Right renal cortex interstitium (tissue), 3 donors: ENCODE data around the gene TMEM203. TPM values are rescaled to one million over a fixed set of nuclear protein-coding genes. Genes with fewer than 3 reads are reported as not detected.

Source experiments
- DNase-seq, 3 donors: peaks; one replicate each; pipeline ENCODE4 v3.0.0-alpha.2; 2013; ENCODE audit warnings: low read depth in 3 of 3, low spot score in 2 of 3
- polyA plus RNA-seq, 3 donors: library from polyadenylated mRNA; unstranded; fragments of 120-200 nt; gene quantifications; one replicate each; pipeline ENCODE4 v1.2.1, GENCODE V29; 2013; ENCODE audit not compliant: insufficient read length in 3 of 3

The TMEM203 gene
- polyA plus RNA-seq, 3 donors = 39.7 to 44.3 (median 42.6) TPM

DNA sequence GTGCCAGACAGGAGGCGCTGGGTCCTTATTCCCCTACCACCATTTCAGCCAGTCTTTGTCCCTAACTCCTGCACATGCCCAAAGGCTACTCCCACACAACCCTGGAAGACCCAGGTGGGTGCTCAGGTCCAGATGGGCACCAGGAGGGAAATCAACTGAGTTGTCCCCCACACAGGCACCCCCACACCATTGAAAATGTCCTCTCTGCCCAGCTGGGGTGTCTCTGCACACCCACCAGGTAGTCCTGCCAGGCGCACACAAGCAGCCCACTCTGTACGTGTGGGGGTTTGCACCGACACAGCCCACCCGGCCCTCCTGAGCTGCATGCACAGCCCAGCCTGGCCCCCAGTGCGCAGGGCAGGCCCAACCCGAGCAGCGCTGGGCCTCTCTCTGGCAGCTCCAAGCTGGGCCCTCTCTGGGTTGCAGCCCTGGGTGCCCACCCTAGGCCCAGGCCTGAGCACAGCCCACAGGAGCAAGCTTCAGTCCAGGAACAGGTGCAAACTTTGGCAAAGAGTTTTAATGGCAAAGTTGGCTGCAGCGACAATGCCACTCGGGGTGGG lies 14.4 kb upstream of the TMEM203 start:
- no peak for DNase-seq

DNA sequence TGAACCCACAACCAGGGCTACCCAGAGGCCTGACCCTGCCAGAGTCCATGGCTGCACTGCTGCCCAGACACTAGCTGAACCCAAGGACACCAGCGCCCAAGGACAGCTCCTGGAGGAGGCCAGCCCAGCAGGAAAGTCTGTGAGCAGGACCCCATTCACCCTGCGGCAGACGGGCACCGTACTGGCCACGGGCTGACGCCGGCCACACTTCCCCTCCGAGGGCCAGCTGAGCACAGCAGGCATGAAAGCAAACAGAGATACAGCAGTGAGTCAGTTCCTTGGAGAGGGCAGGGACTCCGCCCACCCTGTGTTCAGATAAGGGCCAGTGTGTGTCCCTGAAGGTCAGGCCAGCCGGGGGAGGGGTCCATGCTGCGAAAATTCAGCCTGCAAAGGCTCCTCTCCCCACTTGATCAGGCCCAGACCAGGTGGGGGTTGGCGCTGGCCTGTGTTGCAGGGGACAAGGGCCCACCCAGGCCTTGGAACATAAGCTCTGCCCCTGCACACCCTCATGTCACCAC lies 13.4 kb upstream of the TMEM203 start:
- no peak for DNase-seq

DNA sequence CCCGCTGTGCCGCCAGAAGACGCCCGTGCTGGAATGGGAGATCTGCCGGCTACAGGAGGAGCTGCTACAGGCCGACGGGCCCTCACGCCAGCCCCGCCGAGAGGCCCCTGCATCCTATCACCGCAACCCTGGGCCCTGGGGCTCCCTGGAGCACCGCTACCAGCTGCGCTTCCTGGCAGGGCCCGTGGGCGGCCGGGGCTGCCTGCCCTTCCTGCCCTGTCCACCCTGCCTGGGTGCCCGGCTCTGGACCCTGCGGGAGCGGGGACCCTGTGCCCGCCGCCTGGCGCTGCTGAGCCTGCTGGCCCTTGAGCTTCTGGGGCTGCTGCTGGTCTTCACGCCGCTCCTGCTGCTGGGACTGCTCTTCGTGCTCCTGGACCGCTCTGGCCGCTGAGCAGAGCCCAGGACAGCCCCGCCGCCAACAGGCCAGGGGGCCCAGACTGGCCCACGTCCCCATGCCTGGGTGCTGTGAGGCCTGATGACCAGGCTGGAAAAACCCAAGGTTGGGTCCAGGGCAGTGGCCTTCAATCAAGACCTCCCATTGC lies 12.8 kb upstream of the TMEM203 start:
- DNase-seq = no peak

DNA sequence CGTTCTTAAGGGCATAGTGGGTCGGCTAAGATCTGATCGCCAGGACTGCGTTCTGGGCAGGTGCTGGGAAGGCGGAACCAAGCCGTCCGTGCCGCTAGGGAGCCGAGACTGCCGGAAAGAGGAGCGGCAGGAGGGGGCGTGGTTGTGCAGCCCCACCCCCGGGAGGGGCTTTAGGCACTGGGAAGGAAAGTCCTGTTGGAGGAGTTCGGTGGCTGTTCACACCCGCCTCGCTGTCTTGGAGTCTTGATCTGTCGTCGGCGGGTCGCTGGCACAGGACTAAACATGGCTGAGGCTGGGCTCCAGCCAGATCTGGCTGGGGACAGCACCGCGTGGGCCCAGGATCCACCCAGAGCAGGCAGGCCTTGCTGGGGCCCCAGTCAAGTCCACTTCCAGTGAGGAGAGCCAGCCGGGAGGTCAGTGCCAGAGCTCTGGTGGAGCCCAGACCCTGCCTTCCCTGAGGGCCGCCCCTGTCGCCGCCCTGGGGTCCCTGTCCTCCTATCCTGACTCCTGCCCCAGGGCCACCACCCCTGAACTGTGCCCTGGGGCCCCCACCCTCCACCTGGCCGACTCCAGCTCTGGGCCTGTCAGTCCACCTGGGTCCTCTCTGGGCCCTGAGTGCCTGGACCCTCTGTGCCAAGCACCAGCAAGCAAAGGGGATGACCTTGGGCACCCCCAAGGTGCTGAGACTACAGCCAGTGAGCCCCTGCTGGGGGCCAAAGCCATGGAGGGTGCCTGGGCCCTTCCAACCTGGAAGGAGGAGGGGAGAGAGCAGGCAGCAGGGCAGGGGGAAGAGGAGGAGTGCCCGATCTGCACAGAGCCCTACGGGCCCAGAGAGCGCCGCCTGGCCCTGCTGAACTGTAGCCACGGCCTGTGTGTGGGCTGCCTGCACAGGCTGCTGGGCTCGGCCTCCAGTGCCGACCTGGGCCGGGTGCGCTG lies 12.1 kb upstream of the TMEM203 start:
- no peak for DNase-seq

DNA sequence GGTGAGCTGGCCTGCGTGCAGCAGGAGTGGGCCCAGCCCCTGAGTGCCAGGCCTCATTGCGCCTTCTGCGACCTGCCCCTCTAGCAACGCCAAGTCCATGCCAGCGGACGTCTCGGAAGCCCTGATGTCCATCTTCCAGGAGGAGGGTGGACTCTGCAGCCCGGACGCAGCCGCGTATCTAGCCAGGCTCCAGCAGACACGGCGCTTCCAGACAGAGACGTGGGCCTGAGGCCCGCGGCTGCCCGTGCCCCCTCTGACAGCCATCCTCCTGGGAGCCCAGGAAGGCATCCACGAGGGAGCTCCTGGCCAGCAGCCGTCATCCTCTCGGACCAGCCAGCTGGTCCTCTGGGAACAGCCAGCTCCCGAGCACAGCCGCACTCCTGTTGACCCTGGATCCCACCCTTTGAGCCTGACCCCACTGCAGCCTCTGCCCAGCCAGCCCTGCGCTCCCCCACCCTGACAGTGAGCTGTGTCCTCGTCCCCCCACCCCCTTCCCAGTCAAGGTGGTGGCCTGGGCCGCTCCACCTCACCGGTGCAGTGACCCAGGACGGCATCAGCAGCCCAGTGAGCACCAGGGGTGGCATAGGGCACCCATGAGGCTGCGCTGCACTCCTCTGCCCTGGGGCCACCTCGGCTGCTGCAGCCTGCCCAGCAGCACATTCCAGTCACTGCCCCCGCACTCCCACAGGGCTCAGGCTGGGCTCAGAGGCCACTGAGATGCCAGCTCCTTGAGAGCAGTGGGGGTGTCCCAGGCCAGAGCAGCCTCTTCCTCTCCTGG lies 10.9 kb upstream of the TMEM203 start:
- DNase-seq = no peak

DNA sequence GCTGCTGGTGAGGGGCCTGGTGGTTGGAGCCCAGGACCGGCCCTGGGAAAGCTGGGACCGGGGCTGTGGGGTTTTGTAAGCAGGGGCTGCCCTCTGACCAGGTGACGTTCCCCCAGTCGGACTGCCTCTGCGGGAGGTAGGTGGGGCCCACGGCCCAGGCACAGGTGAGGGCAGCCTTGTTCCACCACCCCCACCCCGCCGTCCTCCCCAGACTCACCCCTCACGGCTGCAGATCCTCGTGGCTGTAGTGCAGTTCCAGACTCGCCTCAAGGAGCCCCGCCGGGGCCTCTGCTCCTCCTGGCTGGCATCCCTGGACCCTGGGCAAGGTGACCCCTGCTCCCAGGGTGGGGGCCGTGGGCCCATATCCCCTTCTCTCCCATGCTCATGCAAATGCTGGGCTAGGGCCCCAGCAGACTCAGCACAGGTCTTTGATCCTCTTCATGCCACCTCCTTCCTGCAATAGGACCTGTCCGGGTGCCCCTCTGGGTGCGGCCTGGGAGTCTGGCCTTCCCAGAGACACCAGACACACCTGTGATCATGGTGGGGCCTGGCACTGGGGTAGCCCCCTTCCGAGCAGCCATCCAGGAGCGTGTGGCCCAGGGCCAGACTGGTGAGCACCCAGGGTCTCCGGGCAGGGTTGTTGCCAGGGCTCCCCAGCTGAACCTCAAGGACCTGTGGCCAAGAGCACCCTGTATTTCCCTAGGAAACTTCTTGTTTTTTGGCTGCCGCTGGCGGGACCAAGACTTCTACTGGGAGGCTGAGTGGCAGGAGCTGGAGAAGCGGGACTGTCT lies 9.9 kb upstream of the TMEM203 start:
- no peak for DNase-seq

DNA sequence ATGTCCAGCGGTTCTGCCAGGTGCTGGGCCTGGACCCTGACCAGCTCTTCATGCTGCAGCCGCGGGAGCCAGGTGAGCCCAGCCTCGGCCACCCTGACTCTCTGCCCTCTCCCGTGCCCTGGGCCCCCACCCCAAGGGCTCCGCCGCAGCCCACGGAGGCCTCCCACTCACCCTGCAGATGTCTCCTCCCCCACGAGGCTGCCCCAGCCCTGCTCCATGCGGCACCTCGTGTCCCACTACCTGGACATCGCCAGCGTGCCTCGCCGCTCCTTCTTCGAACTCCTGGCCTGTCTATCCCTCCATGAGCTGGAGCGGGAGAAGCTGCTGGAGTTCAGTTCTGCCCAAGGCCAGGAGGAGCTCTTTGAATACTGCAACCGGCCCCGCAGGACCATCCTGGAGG lies 9.2 kb upstream of the TMEM203 start:
- no peak for DNase-seq

DNA sequence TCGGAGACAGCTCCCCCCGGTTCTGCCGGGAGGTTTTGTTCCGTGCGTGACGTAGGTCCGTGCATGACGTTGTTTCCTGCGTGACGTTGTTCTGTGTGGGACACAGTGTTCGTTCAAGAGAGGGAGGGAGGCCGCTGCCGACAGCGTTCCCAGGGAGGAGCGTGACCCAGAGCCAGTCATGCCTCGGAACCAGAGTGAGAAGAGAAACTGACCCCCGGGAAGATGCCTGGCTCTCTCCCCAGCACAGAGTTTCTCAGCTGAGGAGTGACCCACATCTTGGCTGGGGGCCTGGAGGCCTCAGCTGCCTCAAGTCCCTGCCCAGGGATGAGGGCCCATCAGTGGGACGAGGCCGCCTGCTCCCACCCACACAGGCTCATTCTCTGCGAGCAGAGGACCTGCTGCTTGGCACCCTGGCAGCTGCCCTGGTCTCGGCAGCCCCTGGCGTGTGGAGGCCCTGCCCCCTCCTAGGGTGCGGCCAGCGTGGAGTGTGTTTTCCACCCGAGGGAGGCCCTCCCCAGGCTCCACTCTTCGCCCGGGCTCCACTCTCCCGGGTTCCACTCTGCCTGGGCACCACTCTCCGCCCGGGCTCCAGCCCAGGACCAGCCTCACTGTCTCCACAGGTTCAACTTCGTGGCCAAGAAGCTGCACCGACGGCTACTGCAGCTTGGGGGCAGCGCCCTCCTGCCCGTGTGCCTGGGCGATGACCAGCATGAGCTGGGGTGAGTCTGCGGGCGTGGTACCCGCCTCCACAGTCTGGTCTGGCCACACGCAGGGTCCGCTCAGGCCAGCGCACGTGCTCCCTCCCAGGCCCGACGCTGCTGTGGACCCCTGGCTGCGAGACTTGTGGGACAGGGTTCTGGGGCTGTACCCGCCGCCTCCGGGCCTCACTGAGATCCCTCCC lies 8.0 kb upstream of the TMEM203 start:
- no peak for DNase-seq

DNA sequence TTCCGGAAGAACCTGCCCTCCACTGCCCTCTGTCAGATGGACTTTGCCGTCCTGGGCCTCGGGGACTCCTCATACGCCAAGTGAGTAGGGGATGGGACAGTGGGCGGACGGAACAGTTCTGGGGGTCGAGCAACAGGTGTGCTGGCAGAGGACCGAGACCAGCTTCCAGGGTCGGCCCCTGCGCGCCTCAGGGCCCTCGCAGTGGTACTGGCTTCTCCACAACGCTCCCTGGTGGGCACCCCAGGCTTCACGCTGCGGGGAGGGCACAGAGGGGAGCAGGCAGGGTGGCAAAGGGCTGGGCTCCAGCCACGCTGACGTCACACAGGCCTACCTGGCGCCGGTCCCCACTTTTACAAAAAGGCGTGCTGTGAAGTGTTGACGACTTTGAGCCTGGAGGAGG lies 7.1 kb upstream of the TMEM203 start:
- no peak for DNase-seq

DNA sequence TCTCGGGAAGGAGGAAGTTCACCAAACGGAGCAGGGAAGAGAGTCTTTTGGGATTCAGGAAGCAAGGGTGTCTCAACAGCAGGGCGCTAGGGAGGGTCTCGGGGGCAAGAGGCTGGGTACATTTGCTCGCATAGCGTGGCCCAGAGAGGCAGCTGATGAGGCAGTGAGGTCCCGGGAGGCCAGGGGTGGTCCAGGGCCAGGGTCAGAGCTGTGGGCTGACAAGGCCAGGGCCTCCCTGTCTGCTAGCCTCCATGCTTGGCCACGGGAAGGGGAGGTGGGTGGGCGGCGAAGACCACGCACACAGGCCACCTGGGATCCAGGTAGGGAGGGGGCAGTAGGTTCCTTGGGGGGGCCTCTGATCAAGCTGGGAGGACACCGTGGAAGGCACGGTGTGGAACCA lies 6.1 kb upstream of the TMEM203 start:
- no peak for DNase-seq

DNA sequence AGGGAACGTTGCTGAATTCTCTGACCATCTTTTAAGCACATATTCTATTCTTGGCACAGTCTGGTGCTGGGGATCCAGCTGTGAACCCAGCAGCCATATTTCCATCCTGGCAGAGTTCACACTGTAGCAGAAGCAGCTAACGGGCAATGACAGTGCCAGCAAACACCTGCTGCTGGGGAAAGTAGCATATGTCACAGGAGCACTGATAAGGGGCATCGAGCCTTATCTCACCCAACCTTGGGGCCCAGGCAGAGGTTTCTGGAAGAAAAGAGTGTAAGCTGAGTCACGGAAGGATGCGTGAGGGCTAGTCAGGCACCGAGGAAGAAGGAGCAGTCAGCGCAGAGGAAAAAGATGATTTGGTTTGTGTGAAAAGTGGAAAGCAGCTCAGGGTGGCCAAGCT lies 1.2 kb upstream of the TMEM203 start:
- DNase-seq = no peak

DNA sequence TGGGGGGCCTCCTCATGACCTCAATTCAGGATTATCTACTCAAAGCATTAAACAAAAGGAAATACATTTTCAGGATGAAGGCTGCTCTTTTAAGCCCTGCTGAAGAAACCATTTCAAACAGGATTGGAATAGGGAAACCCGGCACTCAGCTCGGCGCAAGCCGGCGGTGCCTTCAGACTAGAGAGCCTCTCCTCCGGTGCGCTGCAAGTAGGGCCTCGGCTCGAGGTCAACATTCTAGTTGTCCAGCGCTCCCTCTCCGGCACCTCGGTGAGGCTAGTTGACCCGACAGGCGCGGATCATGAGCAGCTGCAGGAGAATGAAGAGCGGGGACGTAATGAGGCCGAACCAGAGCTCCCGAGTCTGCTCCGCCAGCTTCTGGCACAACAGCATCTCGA lies 720 bp downstream of the TMEM203 start:
- no peak for DNase-seq

DNA sequence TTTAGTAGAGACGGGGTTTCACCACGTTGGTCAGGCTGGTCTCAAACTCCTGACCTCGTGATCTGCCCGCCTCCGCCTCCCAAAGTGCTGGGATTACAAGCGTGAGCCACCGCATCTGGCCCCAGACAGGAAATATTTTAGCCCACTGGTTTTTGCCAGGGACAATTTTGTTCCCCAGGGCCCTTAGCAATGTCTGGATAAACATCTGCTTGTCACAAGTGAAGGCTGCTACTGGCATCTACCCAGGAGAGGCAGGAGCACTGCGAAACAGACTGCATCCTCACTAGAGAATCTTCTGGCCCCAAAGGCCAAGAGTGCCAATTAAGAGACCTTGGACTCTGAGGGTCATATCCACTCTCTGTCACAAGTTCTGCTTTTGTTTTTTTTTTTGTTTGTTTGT lies 2.5 kb downstream of the TMEM203 start:
- DNase-seq = no peak

DNA sequence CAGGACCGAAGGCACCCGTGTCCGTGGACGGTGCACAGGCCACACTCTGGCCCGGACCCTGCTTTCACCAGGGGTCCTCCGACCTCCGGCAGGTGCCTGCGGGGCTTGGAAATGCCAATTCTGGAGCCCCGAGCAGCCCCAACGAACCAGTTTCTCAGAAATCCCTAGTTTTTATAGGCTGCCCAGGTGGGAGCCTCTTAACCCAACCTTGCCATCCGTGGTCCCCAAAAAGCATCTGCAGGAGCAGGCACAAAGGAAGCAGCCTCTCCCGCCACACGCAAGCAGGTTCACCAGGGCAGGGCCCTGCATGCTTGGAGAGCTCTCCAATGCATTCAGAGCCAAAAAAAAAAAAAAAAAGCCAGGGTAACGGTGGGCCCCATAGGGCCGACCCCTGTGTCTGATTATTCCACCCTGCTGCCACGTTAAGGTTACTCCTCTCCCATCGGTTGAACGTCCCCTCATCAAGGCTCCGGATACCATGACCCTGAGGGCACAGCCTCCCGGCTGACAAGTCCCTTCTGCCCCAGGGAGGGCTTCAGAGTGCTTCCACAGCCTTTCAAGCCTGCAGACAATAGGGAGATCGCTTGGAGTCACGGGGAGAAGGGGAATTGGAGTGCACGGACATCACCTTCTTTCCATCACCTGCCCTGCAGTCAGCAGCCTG lies 4.1 kb downstream of the TMEM203 start:
- DNase-seq = no peak

DNA sequence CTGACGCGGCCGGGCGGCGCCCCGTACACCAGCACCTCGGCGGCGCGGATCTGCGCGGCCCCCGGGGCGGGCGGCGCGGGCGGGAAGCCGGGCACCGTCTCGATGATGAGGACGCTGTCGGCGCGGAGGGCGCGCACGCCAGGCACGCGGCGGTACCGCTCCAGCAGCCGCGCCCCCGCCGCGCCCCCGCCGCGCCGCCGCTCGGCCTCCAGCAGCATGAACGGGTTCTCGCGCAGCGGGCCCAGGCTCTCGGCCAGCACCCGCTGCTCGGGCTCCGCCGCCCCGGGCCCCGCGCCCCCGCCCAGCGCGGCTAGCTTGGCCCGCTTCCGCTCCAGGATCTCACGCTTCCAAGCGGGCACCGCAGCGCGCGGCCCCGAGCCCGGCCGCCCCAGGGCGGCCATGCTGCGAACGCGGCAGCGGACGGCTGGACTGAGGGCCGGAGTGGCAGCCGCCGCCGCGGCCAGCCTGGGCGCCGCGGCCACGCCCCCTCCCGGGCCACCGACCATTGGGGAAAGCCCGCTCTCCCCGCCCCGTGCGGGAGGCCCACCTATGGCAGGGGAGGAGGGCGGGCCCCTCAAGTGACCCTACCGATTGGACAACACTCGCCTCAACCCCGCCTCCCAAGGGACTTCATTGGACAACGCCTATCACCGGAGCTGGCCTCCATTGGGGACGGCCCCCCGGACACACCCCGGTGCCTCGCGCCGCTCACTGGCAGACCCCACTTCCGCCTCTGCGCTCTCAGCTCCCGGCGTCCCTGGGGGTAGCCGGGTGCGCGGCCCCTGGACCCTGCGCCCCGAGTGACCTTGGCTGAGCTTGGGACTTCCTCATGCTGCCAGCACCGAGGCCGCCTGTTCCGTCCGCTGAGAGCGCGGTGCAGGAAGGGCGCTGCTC lies 4.9 kb downstream of the TMEM203 start, which contains the start of gene TPRN:
TSS of gene TPRN (minus strand) at position 431 of the 894 bp plus-strand sequence. CDS start at position 401, 30 bp downstream.
- peak; percentile 93 to 97 (median 94) for DNase-seq

DNA sequence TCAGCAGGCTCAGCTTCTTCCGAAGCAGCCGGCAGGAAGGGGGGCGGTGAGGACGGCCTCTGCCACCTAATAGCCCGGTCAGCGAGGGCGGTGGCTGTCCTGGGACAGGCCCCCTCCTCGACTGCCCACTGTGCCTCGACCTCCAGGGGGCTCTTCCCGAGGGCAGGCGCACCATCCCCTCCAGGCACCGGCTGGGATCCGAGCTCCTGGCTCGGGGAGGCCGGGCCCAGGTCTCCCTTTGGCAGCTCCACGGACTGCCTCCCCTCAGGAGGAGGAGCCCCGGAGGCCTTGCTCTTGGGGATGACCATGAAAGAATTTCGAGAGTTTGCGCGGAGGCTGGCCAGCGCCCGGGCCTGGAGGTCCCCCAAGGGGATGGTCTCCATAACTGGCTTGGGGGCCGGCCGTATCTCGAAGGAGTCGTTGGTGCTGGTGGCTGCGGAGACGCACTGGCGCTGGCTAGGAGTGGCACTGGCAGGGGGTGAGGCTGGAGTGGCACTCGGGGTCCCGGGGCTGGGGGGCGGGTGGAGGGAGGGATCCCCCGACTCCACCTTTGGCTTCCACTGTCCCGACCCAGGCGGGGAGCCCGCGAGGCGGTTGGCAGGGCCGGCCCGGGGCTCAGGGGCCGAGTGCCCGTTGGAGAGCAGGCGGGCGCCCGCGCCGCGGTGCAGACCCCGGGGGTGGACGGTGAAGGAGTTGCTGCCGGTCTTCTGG lies 5.9 kb downstream of the TMEM203 start:
- DNase-seq = no peak

DNA sequence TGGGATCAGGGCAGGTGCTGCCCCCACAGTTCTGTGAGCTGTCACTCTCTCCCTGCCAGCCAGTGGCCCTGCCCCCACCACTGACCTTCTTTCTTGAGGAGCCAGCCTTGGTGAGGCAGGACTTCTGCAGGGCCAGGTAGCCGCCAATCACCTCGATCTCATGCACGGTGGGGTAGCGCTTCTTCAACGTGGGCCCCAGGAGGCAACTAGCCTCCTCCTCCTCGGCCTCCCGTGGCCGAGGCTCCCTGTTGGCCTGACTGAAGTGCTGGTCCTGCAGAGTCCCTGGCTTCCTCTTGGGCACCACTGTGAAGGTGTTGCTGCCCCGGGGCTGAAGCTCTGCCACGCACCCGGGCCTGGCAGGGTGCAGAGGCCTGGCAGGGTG lies 6.6 kb downstream of the TMEM203 start:
- DNase-seq = no peak
